ENCODE data around the gene APMAP. TPM values are rescaled to one million over a fixed set of nuclear protein-coding genes. Genes with fewer than 3 reads are reported as not detected.
A peak's percentile ranks its signal among the peaks of the same experiment; 100 is the strongest.

The APMAP gene
- total and polyA plus RNA-seq, 7 donors, result 9.6 to 55.8 (median 25.7) TPM

- intact Hi-C loops (cut with DNase I), result no loop called here
Measured at GRCh38 chr20:24936526-24937407, 55.8 kb downstream of the APMAP start.

GRCh38 chr20:24935766-24936525, 56.6 kb downstream of the APMAP start:
- no peak overlapping the region for H3K27ac ChIP-seq
- H3K9me3 ChIP-seq, result peaks cover 0 to 3% (median 0%) of the 10 kb centered on the region in 4 donors
- TF ChIP-seq POLR2AphosphoS5 (IDR thresholded peaks at IDR 0.05), result no peak
- no peak for TF ChIP-seq POLR2A (IDR thresholded peaks at IDR 0.05)
- no peak for TF ChIP-seq CTCF (IDR thresholded peaks at IDR 0.05)
- TF ChIP-seq EP300 (IDR thresholded peaks at IDR 0.05), result no peak
- H3K36me3 ChIP-seq, result no peaks in the 10 kb centered on the region
- H3K27me3 ChIP-seq, result no peaks in the 10 kb centered on the region
- H3K4me3 ChIP-seq, result no peak overlapping the region
- DNase-seq, result no peak
- H3K4me1 ChIP-seq, result no peaks in the 10 kb centered on the region
- WGBS, 2 donors, result 91 to 93% methylated on average over 4 of the region's 4 CpGs
- intact Hi-C loops (cut with DNase I), result no loop called here

More at GRCh38 chr20:24936526-24937407, 55.8 kb downstream of the APMAP start:
- Histone ChIP-seq H3K4me1 (no peaks in the 10 kb centered on the region), H3K4me3 (no peak overlapping the region), H3K27me3 (no peaks in the 10 kb centered on the region), H3K27ac (no peak overlapping the region), H3K36me3 (no peaks in the 10 kb centered on the region), H3K9me3 (peaks cover 0 to 3% (median 0%) of the 10 kb centered on the region in 4 donors)
- TF ChIP-seq POLR2A (IDR thresholded peaks at IDR 0.05) (no peak), CTCF (IDR thresholded peaks at IDR 0.05) (no peak), EP300 (IDR thresholded peaks at IDR 0.05) (no peak), POLR2AphosphoS5 (IDR thresholded peaks at IDR 0.05) (no peak)
- WGBS, 2 donors, result 86 to 87% methylated on average over 7 of the region's 7 CpGs
- peak; percentile 48 for DNase-seq

- H3K36me3 ChIP-seq, result no peaks in the 10 kb centered on the region
- H3K27me3 ChIP-seq, result no peaks in the 10 kb centered on the region
- 91% methylated on average over 3 of the region's 3 CpGs for WGBS, 2 donors
- DNase-seq, result peak; percentile 35
- peaks cover 0 to 3% (median 0%) of the 10 kb centered on the region in 4 donors for H3K9me3 ChIP-seq
- H3K27ac ChIP-seq, result no peak overlapping the region
- no peak for TF ChIP-seq POLR2A (IDR thresholded peaks at IDR 0.05)
- TF ChIP-seq CTCF (IDR thresholded peaks at IDR 0.05), result no peak
- no peak for TF ChIP-seq POLR2AphosphoS5 (IDR thresholded peaks at IDR 0.05)
- TF ChIP-seq EP300 (IDR thresholded peaks at IDR 0.05), result no peak
- no peak overlapping the region for H3K4me3 ChIP-seq
- no peaks in the 10 kb centered on the region for H3K4me1 ChIP-seq
- intact Hi-C loops (cut with DNase I), result no loop called here
Measured at GRCh38 chr20:24935140-24935539, 57.4 kb downstream of the APMAP start.

- Histone ChIP-seq H3K36me3 (no peaks in the 10 kb centered on the region), H3K4me1 (no peaks in the 10 kb centered on the region), H3K27ac (no peak overlapping the region), H3K27me3 (no peaks in the 10 kb centered on the region), H3K4me3 (no peak overlapping the region), H3K9me3 (peaks cover 0 to 3% (median 0%) of the 10 kb centered on the region in 4 donors)
- no peak for DNase-seq
- TF ChIP-seq POLR2AphosphoS5 (IDR thresholded peaks at IDR 0.05) (no peak), POLR2A (IDR thresholded peaks at IDR 0.05) (no peak), CTCF (IDR thresholded peaks at IDR 0.05) (no peak), EP300 (IDR thresholded peaks at IDR 0.05) (no peak)
- WGBS, 2 donors, result 66 to 82% methylated on average over 3 of the region's 3 CpGs
- intact Hi-C loops (cut with DNase I), result no loop called here
Measured at GRCh38 chr20:24934716-24935115, 57.8 kb downstream of the APMAP start.
